ENCODE data around the gene SET. TPM values are rescaled to one million over a fixed set of nuclear protein-coding genes. Genes with fewer than 3 reads are reported as not detected.

The SET gene
- 519 and 772 TPM in 2 replicates for total RNA-seq

GRCh38 chr9:128688501-128689292 lies at the start of gene SET:
Gene SET (plus strand): TSS chr9:128689222. CDS start chr9:128689583, 361 bp downstream.

GRCh38 chr9:128656416-128657343 lies 32.3 kb upstream of the SET start, which contains the start of gene DYNC2I2:
Gene DYNC2I2 (minus strand): TSS chr9:128656847. CDS start chr9:128656726, 121 bp downstream.

GRCh38 chr9:128702445-128702948 lies 13.5 kb downstream of the SET start, which contains the start of gene PKN3:
Gene PKN3 (plus strand): TSS chr9:128702503. CDS start chr9:128702916, 413 bp downstream.

GRCh38 chr9:128723866-128724743 lies 35.1 kb downstream of the SET start, which contains the start of gene ZDHHC12:
Gene ZDHHC12 (minus strand): TSS chr9:128724127. CDS start chr9:128724093, 34 bp downstream.

Other genes with a start within 250 kb of the SET start
- gene ODF2, start 233.2 kb upstream of the SET start, total RNA-seq: 31.2 and 48.5 TPM in 2 replicates
- gene GLE1, start 184.5 kb upstream of the SET start, total RNA-seq: 15.1 and 21.0 TPM in 2 replicates
- 452 and 679 TPM in 2 replicates for gene SPTAN1, start 136.6 kb upstream of the SET start, total RNA-seq
- 50.4 and 67.8 TPM in 2 replicates for gene DYNC2I2, start 32.4 kb upstream of the SET start, total RNA-seq
- 13.5 and 22.7 TPM in 2 replicates for gene PKN3, start 13.3 kb downstream of the SET start, total RNA-seq
- gene ZDHHC12, start 34.9 kb downstream of the SET start, total RNA-seq: 26.9 and 39.0 TPM in 2 replicates
- 9.1 and 15.9 TPM in 2 replicates for gene ZER1, start 82.7 kb downstream of the SET start, total RNA-seq
- 10.5 and 16.0 TPM in 2 replicates for gene TBC1D13, start 98.0 kb downstream of the SET start, total RNA-seq
- 17.0 and 19.6 TPM in 2 replicates for gene ENDOG, start 129.3 kb downstream of the SET start, total RNA-seq
- 13.6 and 23.9 TPM in 2 replicates for gene SPOUT1, start 140.6 kb downstream of the SET start, total RNA-seq
- 5.8 and 9.8 TPM in 2 replicates for gene KYAT1, start 192.7 kb downstream of the SET start, total RNA-seq
- gene LRRC8A, start 192.9 kb downstream of the SET start, total RNA-seq: 76.4 and 165 TPM in 2 replicates
- 0.44 and 0.65 TPM in 2 replicates for gene PHYHD1, start 231.8 kb downstream of the SET start, total RNA-seq

All from bladder microvascular endothelial cell (primary cell).